Lower lobe of right lung (tissue), 2 donors: ENCODE results near the gene ESRRA. TPM values are rescaled to one million over a fixed set of nuclear protein-coding genes. Genes with fewer than 3 reads are reported as not detected.

Experiments used
- ATAC-seq, 2 donors: fragments of 200-7000 bp; cut with Tn5 transposase; one replicate each; pipeline ENCODE4 v1.9.1; 2020 to 2022; ENCODE audit warnings: mild to moderate bottlenecking in 2 of 2, moderate library complexity in 2 of 2
- DNase-seq: peaks from one replicate; pipeline ENCODE4 v3.0.0-alpha.2; 2020
- H3K27ac ChIP-seq: fragments of 200-600 bp; one replicate; pipeline ENCODE4 v1.8.0; 2022
- H3K27me3 ChIP-seq: fragments of 200-600 bp; one replicate; pipeline ENCODE4 v1.8.0; 2022; ENCODE audit warnings: low read depth
- H3K36me3 ChIP-seq: fragments of 200-600 bp; one replicate; pipeline ENCODE4 v1.8.0; 2022; ENCODE audit warnings: mild to moderate bottlenecking
- H3K4me1 ChIP-seq: fragments of 200-600 bp; one replicate; pipeline ENCODE4 v1.8.0; 2022
- H3K4me3 ChIP-seq: fragments of 200-600 bp; one replicate; pipeline ENCODE4 v1.8.0; 2022; ENCODE audit warnings: mild to moderate bottlenecking
- H3K9me3 ChIP-seq: fragments of 200-600 bp; one replicate; pipeline ENCODE4 v1.8.0; 2022
- intact Hi-C: fragments of 100-400 bp; cut with DNase I; formaldehyde crosslinking; loops from one replicate; pipeline ENCODE4 v1.11.0; 2022
- total RNA-seq: library from RNA; stranded (reverse); fragmentation: NEBNext Ultra II Directional; extraction: Animal tissue kit (Norgen Biotek cat#: 25700); gene quantifications from one replicate; pipeline ENCODE4 v1.2.1, GENCODE V29; 2021
- TF ChIP-seq, protein P1 (sequence below): fragments of 200-600 bp; IDR thresholded peaks from one replicate; pipeline ENCODE4 v1.8.0; 2022; ENCODE audit warnings: antibody characterized with exemption, mild to moderate bottlenecking
- donor health status: DM: no; HTN: yes; CAD: no; lungs with severe emphysema.

The ESRRA gene
- total RNA-seq, 1 donor from 2014 or later: 47.9 TPM

DNA sequence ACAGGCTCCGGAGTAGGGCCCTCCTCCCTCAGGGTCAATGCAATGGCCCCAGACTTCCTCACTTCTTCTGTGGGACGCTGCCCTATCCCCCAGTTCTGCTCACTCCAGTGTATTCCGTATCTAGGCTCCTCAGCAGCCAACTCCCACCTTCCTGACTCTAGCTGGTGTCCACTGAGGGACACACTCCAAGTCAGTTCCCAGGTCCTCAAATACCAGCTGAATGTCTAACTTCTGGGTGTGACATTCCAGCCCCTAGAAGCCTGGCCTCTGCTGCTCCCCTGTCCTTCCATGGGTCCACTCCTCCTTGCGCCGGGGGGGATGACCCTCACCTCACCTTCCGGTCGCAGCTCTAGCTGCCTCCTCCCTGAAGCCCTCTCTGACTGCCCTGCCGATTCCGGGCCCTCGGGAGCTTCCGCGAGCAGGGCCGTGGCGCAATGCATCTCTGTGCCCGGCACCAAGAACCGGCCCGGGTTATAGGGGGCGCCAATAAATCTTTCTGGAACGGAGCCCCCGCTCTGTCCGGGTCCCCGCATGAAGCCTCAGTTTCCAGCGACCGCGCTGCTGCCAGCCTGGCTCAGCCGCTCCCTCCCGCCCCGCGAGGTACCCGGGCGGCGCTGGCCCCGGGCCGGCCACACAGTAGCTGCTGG lies 36.3 kb upstream of the ESRRA start:
- Histone ChIP-seq H3K27ac (peak overlapping the region; percentile 99), H3K9me3 (no peaks in the 10 kb centered on the region), H3K27me3 (no peaks in the 10 kb centered on the region), H3K36me3 (peaks cover 33% of the 10 kb centered on the region), H3K4me1 (peaks cover 40% of the 10 kb centered on the region), H3K4me3 (peak overlapping the region; percentile 95)
- DNase-seq: peak; percentile 84
- TF ChIP-seq, protein P1, sequence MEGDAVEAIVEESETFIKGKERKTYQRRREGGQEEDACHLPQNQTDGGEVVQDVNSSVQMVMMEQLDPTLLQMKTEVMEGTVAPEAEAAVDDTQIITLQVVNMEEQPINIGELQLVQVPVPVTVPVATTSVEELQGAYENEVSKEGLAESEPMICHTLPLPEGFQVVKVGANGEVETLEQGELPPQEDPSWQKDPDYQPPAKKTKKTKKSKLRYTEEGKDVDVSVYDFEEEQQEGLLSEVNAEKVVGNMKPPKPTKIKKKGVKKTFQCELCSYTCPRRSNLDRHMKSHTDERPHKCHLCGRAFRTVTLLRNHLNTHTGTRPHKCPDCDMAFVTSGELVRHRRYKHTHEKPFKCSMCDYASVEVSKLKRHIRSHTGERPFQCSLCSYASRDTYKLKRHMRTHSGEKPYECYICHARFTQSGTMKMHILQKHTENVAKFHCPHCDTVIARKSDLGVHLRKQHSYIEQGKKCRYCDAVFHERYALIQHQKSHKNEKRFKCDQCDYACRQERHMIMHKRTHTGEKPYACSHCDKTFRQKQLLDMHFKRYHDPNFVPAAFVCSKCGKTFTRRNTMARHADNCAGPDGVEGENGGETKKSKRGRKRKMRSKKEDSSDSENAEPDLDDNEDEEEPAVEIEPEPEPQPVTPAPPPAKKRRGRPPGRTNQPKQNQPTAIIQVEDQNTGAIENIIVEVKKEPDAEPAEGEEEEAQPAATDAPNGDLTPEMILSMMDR: no peak
- intact Hi-C loops: no loop called here
- ATAC-seq: peak; percentile 31 to 48

GRCh38 chr11:64269540-64270220 lies 35.6 kb upstream of the ESRRA start:
- intact Hi-C loops: no loop called here
- Histone ChIP-seq H3K27me3 (no peaks in the 10 kb centered on the region), H3K36me3 (peaks cover 27% of the 10 kb centered on the region), H3K27ac (peak overlapping the region; percentile 99), H3K4me3 (peak overlapping the region; percentile 95), H3K9me3 (no peaks in the 10 kb centered on the region), H3K4me1 (peaks cover 40% of the 10 kb centered on the region)
- TF ChIP-seq, protein P1: peak; percentile 19
- DNase-seq (peak; percentile 98), ATAC-seq (peak; percentile 89 to 94)

- peaks cover 14% of the 10 kb centered on the region for H3K4me1 ChIP-seq
- H3K4me3 ChIP-seq: no peak overlapping the region
- H3K9me3 ChIP-seq: no peaks in the 10 kb centered on the region
- peaks cover 38% of the 10 kb centered on the region for H3K36me3 ChIP-seq
- H3K27me3 ChIP-seq: no peaks in the 10 kb centered on the region
- intact Hi-C loops: no loop called here
- TF ChIP-seq, protein P1: no peak
- H3K27ac ChIP-seq: no peak overlapping the region
- no peak for DNase-seq
- ATAC-seq: no peak
Measured at GRCh38 chr11:64275031-64275800, 30.1 kb upstream of the ESRRA start.

DNA sequence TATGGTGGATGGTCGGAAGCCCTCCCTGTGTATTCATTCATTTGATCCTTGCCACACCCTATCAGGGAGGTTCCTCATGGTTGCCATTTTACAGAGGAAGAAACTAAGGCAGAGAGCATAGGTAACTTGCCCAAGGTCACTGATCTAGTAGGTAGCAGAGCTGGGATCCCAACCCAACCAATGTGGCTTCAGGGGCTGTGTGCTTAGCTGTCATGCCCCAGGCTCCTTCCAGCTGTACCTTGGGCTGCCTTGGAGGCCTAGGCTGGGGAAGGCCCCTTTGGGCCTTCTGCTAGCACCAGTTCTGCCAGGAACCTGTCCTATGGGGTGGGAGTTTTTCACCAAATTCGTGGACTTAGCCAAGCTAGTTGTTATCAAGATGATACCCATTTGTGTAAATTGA lies 29.5 kb upstream of the ESRRA start:
- TF ChIP-seq, protein P1: no peak
- Histone ChIP-seq H3K4me1 (peaks cover 14% of the 10 kb centered on the region), H3K9me3 (no peaks in the 10 kb centered on the region), H3K27ac (no peak overlapping the region), H3K27me3 (no peaks in the 10 kb centered on the region), H3K36me3 (peaks cover 41% of the 10 kb centered on the region), H3K4me3 (no peak overlapping the region)
- DNase-seq (no peak), ATAC-seq (no peak)
- intact Hi-C loops: no loop called here

DNA sequence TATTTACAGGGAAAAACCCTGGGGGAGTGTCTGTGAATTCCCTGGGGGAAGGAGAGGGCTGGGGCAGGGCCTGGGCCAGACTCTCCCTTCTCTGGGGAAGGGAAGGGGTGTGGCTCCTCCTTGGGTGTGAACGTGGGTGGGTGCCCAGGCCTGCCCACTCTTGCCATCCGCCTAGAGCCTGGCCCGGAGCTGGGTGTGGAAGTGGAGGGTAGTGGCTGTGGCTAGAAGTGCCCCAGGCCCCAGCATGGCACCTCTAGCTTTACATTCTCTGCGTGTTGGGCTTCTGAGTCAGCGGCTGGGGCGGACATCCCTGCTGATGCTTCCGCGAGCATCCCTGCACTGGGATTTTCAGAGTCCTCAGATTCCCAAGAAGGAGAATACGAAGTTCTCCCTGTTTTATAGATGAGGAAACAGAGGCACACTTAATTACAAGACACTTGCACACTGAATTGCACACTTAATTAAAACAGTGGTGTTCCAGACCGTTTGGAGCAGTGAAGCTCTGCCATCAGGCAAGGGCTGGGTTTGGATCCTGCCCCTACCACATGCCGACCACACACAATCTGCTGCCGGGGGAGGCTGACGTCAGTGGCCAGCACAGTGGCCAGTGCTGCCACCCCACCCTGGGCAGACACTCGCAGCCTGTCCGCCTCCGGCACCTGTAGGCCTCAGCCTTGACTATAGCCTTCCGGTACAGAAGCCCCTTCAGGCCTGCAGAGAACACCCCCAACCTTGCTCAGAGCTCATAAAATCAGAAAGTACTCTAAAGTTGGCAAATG lies 28.5 kb upstream of the ESRRA start:
- Histone ChIP-seq H3K9me3 (no peaks in the 10 kb centered on the region), H3K4me3 (no peak overlapping the region), H3K36me3 (peaks cover 51% of the 10 kb centered on the region), H3K27me3 (no peaks in the 10 kb centered on the region), H3K4me1 (peaks cover 10% of the 10 kb centered on the region), H3K27ac (no peak overlapping the region)
- DNase-seq (peak; percentile 53), ATAC-seq (peak; percentile 22 to 33)
- intact Hi-C loops: no loop called here
- TF ChIP-seq, protein P1: no peak
